ENCODE data around the gene XPO1.
"Not testable (repeated sequence)": the region's sequence is repeated elsewhere in the genome, so short reads cannot be mapped to it uniquely, and the experiment has no call there.

Gene XPO1

GRCh38 chr2:61471905-61472805 lies 66.0 kb downstream of the XPO1 start:
- H3K4me3 ChIP-seq (ENCODE audit: severe bottlenecking), result peak overlapping the region; percentile 100
- ATAC-seq (ENCODE audit: low read depth), result no peak

GRCh38 chr2:61470965-61471904 lies 66.9 kb downstream of the XPO1 start, which contains the start of gene USP34:
USP34 (minus strand) TSS chr2:61471087; CDS start chr2:61470692, 395 bp downstream.
- Histone ChIP-seq H3K27ac (ENCODE audit: poor library complexity, severe bottlenecking) (peak within 1 kb of the TSS; percentile 85), H3K27me3 (ENCODE audit: insufficient read depth, poor library complexity, severe bottlenecking) (no peaks in the 10 kb centered on the region), H3K9me3 (ENCODE audit: severe bottlenecking) (no peaks in the 10 kb centered on the region), H3K4me3 (ENCODE audit: severe bottlenecking) (peak within 1 kb of the TSS; percentile 100), H3K4me1 (ENCODE audit: insufficient read depth, poor library complexity, severe bottlenecking) (peaks cover 5% of the 10 kb centered on the region), H3K36me3 (ENCODE audit: low read depth) (peaks cover 25% of the 10 kb centered on the region)
- ATAC-seq (ENCODE audit: low read depth), result peak; percentile 80
- peak; percentile 94 for DNase-seq (ENCODE audit: low spot score)
- TF ChIP-seq CTCF (IDR thresholded peaks at IDR 0.05; ENCODE audit: poor library complexity, severe bottlenecking), result no peak

More at GRCh38 chr2:61471905-61472805, 66.0 kb downstream of the XPO1 start:
- TF ChIP-seq CTCF (IDR thresholded peaks at IDR 0.05; ENCODE audit: poor library complexity, severe bottlenecking), result no peak
- Histone ChIP-seq H3K9me3 (ENCODE audit: severe bottlenecking) (no peaks in the 10 kb centered on the region), H3K4me1 (ENCODE audit: insufficient read depth, poor library complexity, severe bottlenecking) (peaks cover 4% of the 10 kb centered on the region), H3K27ac (ENCODE audit: poor library complexity, severe bottlenecking) (peak overlapping the region; percentile 85), H3K36me3 (ENCODE audit: low read depth) (peaks cover 16% of the 10 kb centered on the region), H3K27me3 (ENCODE audit: insufficient read depth, poor library complexity, severe bottlenecking) (no peaks in the 10 kb centered on the region)
- DNase-seq (ENCODE audit: low spot score), result no peak

GRCh38 chr2:61470122-61470951 lies 67.8 kb downstream of the XPO1 start:
- H3K27ac ChIP-seq (ENCODE audit: poor library complexity, severe bottlenecking), result peak overlapping the region; percentile 85
- TF ChIP-seq CTCF (IDR thresholded peaks at IDR 0.05; ENCODE audit: poor library complexity, severe bottlenecking), result no peak

GRCh38 chr2:61469424-61470121 lies 68.6 kb downstream of the XPO1 start:
- peak overlapping the region; percentile 87 for H3K4me3 ChIP-seq (ENCODE audit: severe bottlenecking)
- H3K9me3 ChIP-seq (ENCODE audit: severe bottlenecking), result no peaks in the 10 kb centered on the region
- H3K36me3 ChIP-seq (ENCODE audit: low read depth), result peaks cover 33% of the 10 kb centered on the region
- H3K27ac ChIP-seq (ENCODE audit: poor library complexity, severe bottlenecking), result peak overlapping the region; percentile 85
- TF ChIP-seq CTCF (IDR thresholded peaks at IDR 0.05; ENCODE audit: poor library complexity, severe bottlenecking), result no peak
- peaks cover 17% of the 10 kb centered on the region for H3K4me1 ChIP-seq (ENCODE audit: insufficient read depth, poor library complexity, severe bottlenecking)
- DNase-seq (ENCODE audit: low spot score) (no peak), ATAC-seq (ENCODE audit: low read depth) (no peak)
- no peaks in the 10 kb centered on the region for H3K27me3 ChIP-seq (ENCODE audit: insufficient read depth, poor library complexity, severe bottlenecking)

More at GRCh38 chr2:61470122-61470951, 67.8 kb downstream of the XPO1 start:
- Histone ChIP-seq H3K4me3 (ENCODE audit: severe bottlenecking) (peak overlapping the region; percentile 87), H3K27me3 (ENCODE audit: insufficient read depth, poor library complexity, severe bottlenecking) (no peaks in the 10 kb centered on the region), H3K9me3 (ENCODE audit: severe bottlenecking) (no peaks in the 10 kb centered on the region), H3K4me1 (ENCODE audit: insufficient read depth, poor library complexity, severe bottlenecking) (peaks cover 14% of the 10 kb centered on the region), H3K36me3 (ENCODE audit: low read depth) (peaks cover 30% of the 10 kb centered on the region)
- ATAC-seq (ENCODE audit: low read depth), result peak; percentile 46
- peak; percentile 87 for DNase-seq (ENCODE audit: low spot score)

GRCh38 chr2:61468231-61468630 lies 69.9 kb downstream of the XPO1 start:
- peaks cover 17% of the 10 kb centered on the region for H3K4me1 ChIP-seq (ENCODE audit: insufficient read depth, poor library complexity, severe bottlenecking)
- ATAC-seq (ENCODE audit: low read depth); H3K9me3 ChIP-seq (ENCODE audit: severe bottlenecking); H3K27me3 ChIP-seq (ENCODE audit: insufficient read depth, poor library complexity, severe bottlenecking); H3K27ac ChIP-seq (ENCODE audit: poor library complexity, severe bottlenecking); DNase-seq (ENCODE audit: low spot score); H3K4me3 ChIP-seq (ENCODE audit: severe bottlenecking): not testable (repeated sequence)
- H3K36me3 ChIP-seq (ENCODE audit: low read depth), result peaks cover 33% of the 10 kb centered on the region
